Stimulated activated memory B cell treated with anti-CD40 and anti-IgM and Interleukin-4, amounts not matched to agents 10 μg/mL and 1 μg/mL and 100 μg/mL, for 72 hours (primary cell): ENCODE measurements around the gene ANKMY2.

ENCODE experiments used
- ATAC-seq: fragments of 150-1000 bp; cut with Tn5 transposase; 2 replicates; pipeline ENCODE4 v1.10.0; 2021
- H3K27ac Mint-ChIP-seq: one replicate; pipeline ENCODE4 v1.8.0; 2022; ENCODE audit warnings: mild to moderate bottlenecking, mixed read lengths
- H3K27me3 Mint-ChIP-seq: one replicate; pipeline ENCODE4 v1.8.0; 2022; ENCODE audit warnings: mixed read lengths
- H3K36me3 Mint-ChIP-seq: one replicate; pipeline ENCODE4 v1.8.0; 2022; ENCODE audit warnings: mixed read lengths
- H3K4me1 Mint-ChIP-seq: one replicate; pipeline ENCODE4 v1.8.0; 2022; ENCODE audit warnings: mixed read lengths
- H3K4me3 Mint-ChIP-seq: one replicate; pipeline ENCODE4 v1.8.0; 2022; ENCODE audit warnings: mild to moderate bottlenecking, moderate library complexity, mixed read lengths
- H3K9me3 Mint-ChIP-seq: one replicate; pipeline ENCODE4 v1.8.0; 2022; ENCODE audit warnings: mixed read lengths

ANKMY2 gene

GRCh38 chr7:16554518-16555236 lies 90.9 kb downstream of the ANKMY2 start:
- Mint-ChIP-seq H3K4me1 (no peaks in the 10 kb centered on the region), H3K9me3 (no peaks in the 10 kb centered on the region), H3K4me3 (no peak overlapping the region), H3K36me3 (no peaks in the 10 kb centered on the region), H3K27me3 (peaks cover 2% of the 10 kb centered on the region), H3K27ac (no peak overlapping the region)
- no peak for ATAC-seq

- ATAC-seq, result no peak
- H3K4me3 Mint-ChIP-seq, result no peak overlapping the region
- H3K27me3 Mint-ChIP-seq, result peaks cover 14% of the 10 kb centered on the region
- H3K9me3 Mint-ChIP-seq, result no peaks in the 10 kb centered on the region
- H3K36me3 Mint-ChIP-seq, result no peaks in the 10 kb centered on the region
- no peak overlapping the region for H3K27ac Mint-ChIP-seq
- no peaks in the 10 kb centered on the region for H3K4me1 Mint-ChIP-seq
These were observed 94.9 kb downstream of the ANKMY2 start for GRCh38 chr7:16550671-16551070.
